ENCODE results near the gene C1QA. TPM values are rescaled to one million over a fixed set of nuclear protein-coding genes. Genes with fewer than 3 reads are reported as not detected.
A peak's percentile ranks its signal among the peaks of the same experiment; 100 is the strongest.

Gene C1QA
- total RNA-seq, 6 donors from 2014 or later, result 180 to 1,142 (median 556) TPM

DNA sequence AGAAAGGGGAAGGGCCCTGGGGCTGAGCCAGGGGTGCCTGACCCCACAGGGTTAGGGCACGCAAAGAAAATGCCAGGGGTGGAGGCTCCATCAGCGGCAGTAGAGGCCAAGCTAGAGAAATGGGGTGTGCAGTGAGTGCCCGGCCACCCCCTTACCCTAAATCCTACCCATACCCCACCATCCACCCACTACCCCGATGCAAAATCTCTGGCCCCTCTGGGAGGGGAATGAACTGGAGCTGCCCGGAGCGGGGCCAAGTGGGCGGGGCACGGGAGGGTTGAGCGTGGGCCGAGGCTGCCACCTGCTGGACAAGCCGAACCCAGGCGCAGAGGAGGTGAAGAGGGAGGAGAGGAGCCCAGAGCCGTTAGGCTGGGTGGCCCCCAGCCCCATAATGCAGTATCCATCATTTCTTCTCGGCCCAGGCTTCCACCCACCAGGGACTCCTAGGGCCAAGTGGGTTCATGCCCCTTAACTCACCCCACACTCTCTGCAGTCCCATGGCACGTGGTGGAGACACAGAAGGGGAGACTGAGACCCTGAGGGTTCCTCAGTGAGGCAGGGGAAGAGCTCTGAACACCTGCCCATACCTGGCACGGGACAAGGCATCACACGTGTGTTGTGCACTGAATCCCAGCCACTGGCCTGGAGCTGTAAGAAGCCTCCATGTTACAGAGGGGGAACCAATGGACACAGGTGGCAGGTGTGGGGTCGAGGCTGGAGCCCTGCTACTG lies 5.6 kb downstream of the C1QA start:
- Histone ChIP-seq H3K4me3 (no peak overlapping the region), H3K4me1 (peaks cover 0 to 6% (median 2%) of the 10 kb centered on the region in 4 donors), H3K27me3 (no peaks in the 10 kb centered on the region), H3K9me3 (no peaks in the 10 kb centered on the region), H3K36me3 (no peaks in the 10 kb centered on the region), H3K27ac (peak overlapping the region in 1 of 4 donors; percentile 21)
- DNase-seq (peak; percentile 73 to 97), ATAC-seq (ENCODE audit: low FRiP score in 2 of 2) (peak; percentile 68 to 86)
- TF ChIP-seq CTCF (IDR thresholded peaks at IDR 0.05) (peak; percentile 80 to 93 (median 90)), POLR2AphosphoS5 (IDR thresholded peaks at IDR 0.05) (no peak)
- WGBS, 2 donors, result 0 to 10% methylated on average over 4 to 18 of the region's 18 CpGs

DNA sequence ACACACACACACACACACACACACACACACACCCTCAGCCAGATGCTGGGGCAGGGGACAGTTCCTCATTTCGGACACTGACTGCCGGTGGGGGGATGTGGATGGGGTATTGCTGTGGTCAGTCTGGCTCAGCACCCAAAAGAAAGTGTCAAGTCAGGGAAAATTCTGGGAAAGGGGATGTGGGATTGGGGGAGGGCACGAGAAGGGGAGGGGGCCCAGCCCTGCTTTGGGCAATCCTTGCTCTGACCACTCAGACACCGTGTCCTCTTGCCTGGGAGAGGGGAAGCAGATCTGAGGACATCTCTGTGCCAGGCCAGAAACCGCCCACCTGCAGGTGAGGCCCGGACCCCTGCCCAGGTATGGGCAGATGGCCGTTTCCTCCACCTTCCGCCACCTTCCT lies 7.0 kb downstream of the C1QA start, which contains the start of gene C1QC:
TSS of gene C1QC (plus strand) at position 253 of the 400 bp plus-strand sequence. CDS start 391 bp downstream, outside the sequence.
- ATAC-seq (ENCODE audit: low FRiP score in 2 of 2) (peak in 1 of 2 donors; percentile 58), DNase-seq (peak in 1 of 2 donors; percentile 32)
- Histone ChIP-seq H3K36me3 (no peaks in the 10 kb centered on the region), H3K4me1 (peaks cover 0 to 6% (median 2%) of the 10 kb centered on the region in 4 donors), H3K9me3 (no peaks in the 10 kb centered on the region), H3K27ac (peak within 1 kb of the TSS in 3 of 4 donors; percentile 30 to 85 (median 63)), H3K4me3 (peak within 1 kb of the TSS in 3 of 4 donors; percentile 25 to 44 (median 38)), H3K27me3 (no peaks in the 10 kb centered on the region)
- WGBS, 2 donors, result 38 to 57% methylated on average over 1 to 8 of the region's 8 CpGs
- TF ChIP-seq POLR2A (IDR thresholded peaks at IDR 0.05) (peak in 1 of 4 donors; percentile 66), EP300 (IDR thresholded peaks at IDR 0.05) (no peak), POLR2AphosphoS5 (IDR thresholded peaks at IDR 0.05) (no peak), CTCF (IDR thresholded peaks at IDR 0.05) (no peak)

DNA sequence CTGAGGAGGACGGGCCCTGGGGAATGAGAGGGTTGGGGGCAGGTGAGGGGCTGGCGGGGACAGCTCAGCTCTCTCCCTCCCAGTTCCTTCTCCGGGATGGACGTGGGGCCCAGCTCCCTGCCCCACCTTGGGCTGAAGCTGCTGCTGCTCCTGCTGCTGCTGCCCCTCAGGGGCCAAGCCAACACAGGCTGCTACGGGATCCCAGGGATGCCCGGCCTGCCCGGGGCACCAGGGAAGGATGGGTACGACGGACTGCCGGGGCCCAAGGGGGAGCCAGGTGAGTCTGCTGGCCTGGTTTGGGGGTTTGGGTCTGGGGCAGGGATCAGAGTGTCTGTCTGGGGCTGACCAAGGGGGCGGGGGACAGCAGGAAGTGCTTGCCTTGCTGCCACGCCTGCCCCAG lies 7.5 kb downstream of the C1QA start:
- Histone ChIP-seq H3K27ac (peak overlapping the region in 3 of 4 donors; percentile 30 to 85 (median 63)), H3K4me3 (peak overlapping the region in 3 of 4 donors; percentile 25 to 44 (median 38)), H3K4me1 (peaks cover 0 to 6% (median 2%) of the 10 kb centered on the region in 4 donors), H3K36me3 (no peaks in the 10 kb centered on the region), H3K27me3 (no peaks in the 10 kb centered on the region), H3K9me3 (no peaks in the 10 kb centered on the region)
- TF ChIP-seq EP300 (IDR thresholded peaks at IDR 0.05) (no peak), POLR2A (IDR thresholded peaks at IDR 0.05) (no peak), POLR2AphosphoS5 (IDR thresholded peaks at IDR 0.05) (no peak), CTCF (IDR thresholded peaks at IDR 0.05) (no peak)
- 72 to 78% methylated on average over 7 to 12 of the region's 12 CpGs for WGBS, 2 donors
- no peak for ATAC-seq (ENCODE audit: low FRiP score in 2 of 2)
- DNase-seq, result peak in 1 of 2 donors; percentile 74

DNA sequence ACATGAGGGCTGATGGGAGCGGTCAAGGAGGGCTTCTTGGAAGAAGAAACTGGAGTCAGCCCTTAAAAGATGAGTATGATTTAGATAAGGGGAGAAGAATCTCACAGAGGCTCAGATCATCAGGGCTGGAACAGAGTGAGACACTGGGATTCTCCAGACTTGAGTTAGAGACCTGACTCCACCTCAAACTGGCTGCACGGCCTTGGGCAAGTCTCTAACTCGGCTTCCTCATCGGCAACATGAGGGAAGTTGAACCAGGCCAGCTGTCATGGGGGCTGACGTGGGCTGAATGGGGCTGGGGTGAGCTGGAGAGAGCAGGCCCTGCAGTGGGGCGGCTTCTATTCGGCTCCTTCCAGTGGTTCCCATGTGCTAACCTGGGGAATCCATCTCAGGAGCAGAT lies 9.5 kb downstream of the C1QA start:
- peak in 1 of 2 donors; percentile 47 for DNase-seq
- Histone ChIP-seq H3K27me3 (no peaks in the 10 kb centered on the region), H3K36me3 (no peaks in the 10 kb centered on the region), H3K4me1 (peaks cover 0 to 6% (median 2%) of the 10 kb centered on the region in 4 donors), H3K9me3 (no peaks in the 10 kb centered on the region), H3K4me3 (peak overlapping the region in 1 of 4 donors; percentile 44), H3K27ac (peak overlapping the region in 1 of 4 donors; percentile 75)
- WGBS, 2 donors, result 59 to 74% methylated on average over 7 of the region's 7 CpGs
- TF ChIP-seq CTCF (IDR thresholded peaks at IDR 0.05) (no peak), EP300 (IDR thresholded peaks at IDR 0.05) (no peak), POLR2A (IDR thresholded peaks at IDR 0.05) (peak in 1 of 4 donors; percentile 52), POLR2AphosphoS5 (IDR thresholded peaks at IDR 0.05) (peak in 1 of 2 donors; percentile 18)
- peak in 1 of 2 donors; percentile 50 for ATAC-seq (ENCODE audit: low FRiP score in 2 of 2)
